ENCODE data around the gene PCYT1B. TPM values are rescaled to one million over a fixed set of nuclear protein-coding genes. Genes with fewer than 3 reads are reported as not detected.
"Not testable (repeated sequence)": the region's sequence is repeated elsewhere in the genome, so short reads cannot be mapped to it uniquely, and the experiment has no call there.

The PCYT1B gene
- total RNA-seq, 4 donors from 2014 or later, result 0.36 to 1.1 (median 0.55) TPM

GRCh38 chrX:24607616-24608015, 39.5 kb downstream of the PCYT1B start:
- no peaks in the 10 kb centered on the region for H3K36me3 ChIP-seq
- H3K4me3 ChIP-seq, result no peak overlapping the region
- H3K27ac ChIP-seq, result no peak overlapping the region
- DNase-seq (ENCODE audit: low spot score in 2 of 2), result no peak
- H3K27me3 ChIP-seq, result no peaks in the 10 kb centered on the region
- no peaks in the 10 kb centered on the region for H3K9me3 ChIP-seq
- no peak for TF ChIP-seq CTCF (IDR thresholded peaks at IDR 0.05)
- TF ChIP-seq POLR2A (IDR thresholded peaks at IDR 0.05), result no peak
- no peak for TF ChIP-seq POLR2AphosphoS5 (IDR thresholded peaks at IDR 0.05)
- TF ChIP-seq EP300 (IDR thresholded peaks at IDR 0.05), result no peak
- no peaks in the 10 kb centered on the region for H3K4me1 ChIP-seq
- 60% methylated on average over 4 of the region's 4 CpGs for WGBS

DNA sequence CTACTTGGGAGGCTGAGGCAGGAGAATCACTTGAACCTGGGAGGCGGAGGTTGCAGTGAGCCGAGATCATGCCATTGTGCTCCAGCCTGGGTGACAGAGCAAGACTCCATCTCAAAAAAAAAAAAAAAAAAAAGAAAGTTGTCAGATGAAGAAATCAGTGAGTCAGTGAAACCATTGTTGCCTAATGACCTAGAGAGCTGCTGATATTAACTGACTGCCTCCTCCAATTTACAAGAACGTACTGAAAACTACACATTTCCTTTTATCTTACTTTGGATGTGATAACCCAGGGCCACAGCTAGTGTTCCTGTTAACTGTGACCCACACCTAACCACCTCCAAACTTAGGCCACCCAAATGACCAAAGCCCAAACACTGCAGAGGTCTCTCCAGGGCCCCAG, 41.2 kb downstream of the PCYT1B start:
- H3K4me1 ChIP-seq; H3K27me3 ChIP-seq; H3K4me3 ChIP-seq; H3K36me3 ChIP-seq; H3K9me3 ChIP-seq; DNase-seq (ENCODE audit: low spot score in 2 of 2); H3K27ac ChIP-seq: not testable (repeated sequence)
- 84% methylated on average over 3 of the region's 3 CpGs for WGBS

DNA sequence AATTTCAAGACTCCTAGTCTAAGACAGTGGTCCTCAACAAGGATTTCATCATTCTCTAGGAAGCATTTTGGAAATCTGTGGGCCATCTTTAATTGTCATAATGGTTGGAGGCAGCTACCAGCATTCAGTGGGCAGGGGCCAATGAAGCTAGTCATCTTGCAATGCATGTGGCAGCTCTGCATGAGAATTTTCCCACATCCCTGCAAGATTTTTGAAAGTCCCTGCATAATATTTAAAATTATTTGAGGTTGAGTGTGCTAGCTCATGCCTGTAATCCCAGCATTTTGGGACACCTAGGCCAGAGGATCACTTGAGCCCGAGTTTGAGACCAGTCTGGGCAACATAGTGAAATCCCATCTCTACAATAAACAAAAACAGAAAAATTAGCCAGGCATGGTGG, 44.0 kb downstream of the PCYT1B start:
- DNase-seq (ENCODE audit: low spot score in 2 of 2), result no peak
- Histone ChIP-seq H3K4me1 (no peaks in the 10 kb centered on the region), H3K36me3 (no peaks in the 10 kb centered on the region), H3K27me3 (no peaks in the 10 kb centered on the region), H3K4me3 (no peak overlapping the region), H3K9me3 (no peaks in the 10 kb centered on the region), H3K27ac (no peak overlapping the region)
- no peak for TF ChIP-seq CTCF (IDR thresholded peaks at IDR 0.05)
- TF ChIP-seq POLR2A (IDR thresholded peaks at IDR 0.05), result no peak
- no peak for TF ChIP-seq POLR2AphosphoS5 (IDR thresholded peaks at IDR 0.05)
- no peak for TF ChIP-seq EP300 (IDR thresholded peaks at IDR 0.05)
- WGBS, result 69% methylated on average over 1 of the region's 1 CpG

DNA sequence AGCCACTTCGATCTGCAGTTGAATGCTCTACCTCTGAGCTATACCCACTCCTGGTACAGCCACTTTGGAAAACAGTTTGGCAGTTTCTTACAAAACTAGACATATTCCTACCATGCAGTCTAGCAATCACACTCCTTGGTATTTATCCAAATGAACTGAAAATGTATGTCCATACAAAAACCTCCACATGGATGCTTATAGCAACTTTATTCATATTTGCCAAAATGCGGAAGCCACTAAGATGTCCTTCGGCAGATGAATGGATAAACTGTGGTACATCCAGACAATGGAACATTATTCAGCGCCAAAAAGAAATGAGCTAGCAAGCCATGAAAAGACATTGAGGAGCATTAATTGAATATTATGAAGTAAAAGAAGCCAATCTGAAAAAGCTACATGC, 45.3 kb downstream of the PCYT1B start:
- H3K27ac ChIP-seq, result no peak overlapping the region
- no peak for TF ChIP-seq CTCF (IDR thresholded peaks at IDR 0.05)
- no peak for TF ChIP-seq POLR2AphosphoS5 (IDR thresholded peaks at IDR 0.05)
- no peak for TF ChIP-seq EP300 (IDR thresholded peaks at IDR 0.05)
- no peak for TF ChIP-seq POLR2A (IDR thresholded peaks at IDR 0.05)
- WGBS, result 76% methylated on average over 4 of the region's 4 CpGs
- H3K36me3 ChIP-seq, result no peaks in the 10 kb centered on the region
- no peaks in the 10 kb centered on the region for H3K4me1 ChIP-seq
- H3K4me3 ChIP-seq, result no peak overlapping the region
- no peaks in the 10 kb centered on the region for H3K9me3 ChIP-seq
- no peak for DNase-seq (ENCODE audit: low spot score in 2 of 2)
- H3K27me3 ChIP-seq, result no peaks in the 10 kb centered on the region

DNA sequence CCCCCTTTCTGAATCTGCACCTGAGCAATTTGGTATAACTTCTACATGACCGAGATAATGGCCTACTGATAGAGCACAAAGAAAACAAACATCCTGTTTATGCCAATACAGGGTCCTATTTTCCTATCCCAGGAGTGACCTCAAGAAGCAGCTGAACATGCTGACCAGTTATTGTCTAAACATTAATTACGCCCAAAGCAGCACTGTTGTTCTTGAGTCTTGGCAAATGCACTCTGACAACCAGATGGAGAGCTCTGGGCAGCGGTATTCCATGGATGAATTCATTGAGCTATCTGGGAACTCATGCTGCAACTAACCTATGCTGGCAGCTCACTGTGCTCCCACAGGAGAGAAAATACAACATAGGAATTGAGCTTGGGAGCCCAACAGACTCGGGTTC, 52.6 kb downstream of the PCYT1B start:
- H3K9me3 ChIP-seq, result no peaks in the 10 kb centered on the region
- no peaks in the 10 kb centered on the region for H3K36me3 ChIP-seq
- 86% methylated on average over 4 of the region's 4 CpGs for WGBS
- H3K27me3 ChIP-seq, result no peaks in the 10 kb centered on the region
- H3K4me3 ChIP-seq, result no peak overlapping the region
- no peak overlapping the region for H3K27ac ChIP-seq
- TF ChIP-seq EP300 (IDR thresholded peaks at IDR 0.05) (no peak), POLR2A (IDR thresholded peaks at IDR 0.05) (no peak), POLR2AphosphoS5 (IDR thresholded peaks at IDR 0.05) (no peak), CTCF (IDR thresholded peaks at IDR 0.05) (no peak)
- no peak for DNase-seq (ENCODE audit: low spot score in 2 of 2)
- no peaks in the 10 kb centered on the region for H3K4me1 ChIP-seq

DNA sequence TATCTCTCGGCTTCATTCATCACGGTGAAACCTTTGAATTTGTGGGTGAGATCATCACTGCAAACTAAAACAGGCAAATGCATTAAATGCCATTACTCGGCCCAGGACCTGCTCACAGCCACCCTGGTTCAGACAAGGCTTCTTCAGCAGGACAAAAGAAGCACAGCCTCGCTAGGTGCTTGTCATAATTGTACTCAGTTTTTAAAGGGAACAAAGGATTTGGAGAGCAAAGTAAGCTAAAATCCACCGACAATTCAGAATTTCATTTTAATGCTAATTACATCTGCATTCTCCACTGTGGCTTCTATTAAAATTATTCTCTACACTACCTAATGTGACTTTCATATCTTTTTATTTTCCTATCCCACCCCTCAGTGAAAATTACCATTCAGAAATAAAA, 57.0 kb downstream of the PCYT1B start:
- TF ChIP-seq EP300 (IDR thresholded peaks at IDR 0.05), result no peak
- TF ChIP-seq POLR2AphosphoS5 (IDR thresholded peaks at IDR 0.05), result no peak
- no peak for TF ChIP-seq POLR2A (IDR thresholded peaks at IDR 0.05)
- no peak for TF ChIP-seq CTCF (IDR thresholded peaks at IDR 0.05)
- no peaks in the 10 kb centered on the region for H3K27me3 ChIP-seq
- no peak overlapping the region for H3K27ac ChIP-seq
- no peaks in the 10 kb centered on the region for H3K36me3 ChIP-seq
- WGBS, result 81% methylated on average over 5 of the region's 5 CpGs
- no peaks in the 10 kb centered on the region for H3K4me1 ChIP-seq
- H3K4me3 ChIP-seq, result no peak overlapping the region
- H3K9me3 ChIP-seq, result no peaks in the 10 kb centered on the region
- DNase-seq (ENCODE audit: low spot score in 2 of 2), result no peak
